Spleen (tissue), 7 donors: Measurements from ENCODE around the gene CAMTA1.

Source experiments
- POLR2A ChIP-seq, 3 donors: fragments of 450-650 bp; IDR thresholded peaks; one replicate each; pipeline ENCODE4 v1.5.1; 2017; ENCODE audit warnings: antibody characterized with exemption in 3 of 3, mild to moderate bottlenecking in 1 of 3
- POLR2AphosphoS5 ChIP-seq, 3 donors: sonication (generic); formaldehyde crosslinking; IDR thresholded peaks; one replicate each; pipeline ENCODE4 v1.5.1; 2017; ENCODE audit warnings: antibody characterized with exemption in 3 of 3
- TF ChIP-seq, protein P1 (sequence below), 11 experiments: fragments of 200-600 bp in 7 of 11; fragments of 450-650 bp in 4 of 11; sonication (generic) in 4 of 11; IDR thresholded peaks in 8 of 11; conservative IDR thresholded peaks in 3 of 11; 1 replicate in 7 of 11; 2 replicates in 4 of 11; pipeline versions ENCODE4 v1.4.0 to v1.8.0; 2016 to 2021; ENCODE audit warnings: antibody characterized with exemption in 11 of 11, inconsistent platforms in 4 of 11, mild to moderate bottlenecking in 1 of 11
- donor health status: DM: no; HTN: no; CAD: no; lungs with moderate emphysema.
- donor health status: DM: no; HTN: no; CAD: no.
- donor health status: DM: no; HTN: no; CAD: no.

DNA sequence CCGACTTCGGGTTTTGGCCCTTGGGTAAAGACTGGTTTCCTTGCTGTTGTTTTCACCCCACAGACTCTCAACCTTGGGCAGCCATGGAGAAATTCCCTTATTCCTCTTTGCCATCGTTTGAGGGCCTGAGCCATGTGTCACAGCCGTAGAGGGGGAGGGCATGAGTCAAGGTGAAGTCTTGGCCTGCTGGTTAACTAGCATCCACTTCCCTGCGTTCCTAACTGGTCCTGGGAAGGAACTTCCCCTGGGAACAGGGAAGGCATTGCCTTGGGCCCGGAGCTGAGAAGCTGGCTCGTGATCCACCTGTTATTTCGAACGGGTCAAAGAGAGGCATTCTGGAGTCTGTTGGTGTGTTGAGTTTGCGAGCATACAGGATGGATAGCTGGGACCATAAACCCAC is 464.9 kb downstream of the CAMTA1 start:
- no peak for TF ChIP-seq POLR2A (IDR thresholded peaks at IDR 0.05)
- TF ChIP-seq, protein P1, sequence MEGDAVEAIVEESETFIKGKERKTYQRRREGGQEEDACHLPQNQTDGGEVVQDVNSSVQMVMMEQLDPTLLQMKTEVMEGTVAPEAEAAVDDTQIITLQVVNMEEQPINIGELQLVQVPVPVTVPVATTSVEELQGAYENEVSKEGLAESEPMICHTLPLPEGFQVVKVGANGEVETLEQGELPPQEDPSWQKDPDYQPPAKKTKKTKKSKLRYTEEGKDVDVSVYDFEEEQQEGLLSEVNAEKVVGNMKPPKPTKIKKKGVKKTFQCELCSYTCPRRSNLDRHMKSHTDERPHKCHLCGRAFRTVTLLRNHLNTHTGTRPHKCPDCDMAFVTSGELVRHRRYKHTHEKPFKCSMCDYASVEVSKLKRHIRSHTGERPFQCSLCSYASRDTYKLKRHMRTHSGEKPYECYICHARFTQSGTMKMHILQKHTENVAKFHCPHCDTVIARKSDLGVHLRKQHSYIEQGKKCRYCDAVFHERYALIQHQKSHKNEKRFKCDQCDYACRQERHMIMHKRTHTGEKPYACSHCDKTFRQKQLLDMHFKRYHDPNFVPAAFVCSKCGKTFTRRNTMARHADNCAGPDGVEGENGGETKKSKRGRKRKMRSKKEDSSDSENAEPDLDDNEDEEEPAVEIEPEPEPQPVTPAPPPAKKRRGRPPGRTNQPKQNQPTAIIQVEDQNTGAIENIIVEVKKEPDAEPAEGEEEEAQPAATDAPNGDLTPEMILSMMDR (IDR thresholded peaks at IDR 0.05 in 8 of 11, conservative IDR thresholded peaks at IDR 0.05 in 3 of 11) = no peak
- TF ChIP-seq POLR2AphosphoS5 (IDR thresholded peaks at IDR 0.05) = no peak
